Hepatocyte (in vitro differentiated cells): ENCODE data around the gene NDUFB3. TPM values are rescaled to one million over a fixed set of nuclear protein-coding genes. Genes with fewer than 3 reads are reported as not detected.
"Not testable (repeated sequence)": the region's sequence is repeated elsewhere in the genome, so short reads cannot be mapped to it uniquely, and the experiment has no call there.

Experiments used
- DNase-seq: peaks from one replicate; pipeline ENCODE4 v3.0.0-alpha.2; 2016; ENCODE audit warnings: low spot score
- H2AFZ ChIP-seq: fragments of 200-600 bp; sonication (generic); 2 replicates; pipeline ENCODE4 v1.6.0; 2016; ENCODE audit warnings: antibody characterized with exemption, mild to moderate bottlenecking
- H3K27ac ChIP-seq: fragments of 200-600 bp; sonication (generic); 2 replicates; pipeline ENCODE4 v1.5.1; 2016; ENCODE audit warnings: mild to moderate bottlenecking
- H3K27me3 ChIP-seq: fragments of 200-600 bp; sonication (generic); 2 replicates; pipeline ENCODE4 v1.6.1; 2016
- H3K36me3 ChIP-seq: fragments of 200-600 bp; sonication (generic); replicated peaks from 2 replicates; pipeline ENCODE4 v1.5.1; 2016; ENCODE audit warnings: low read depth; ENCODE audit not compliant: insufficient read depth
- H3K4me1 ChIP-seq: fragments of 200-600 bp; sonication (generic); 2 replicates; pipeline ENCODE4 v1.5.1; 2016; ENCODE audit warnings: mild to moderate bottlenecking, moderate library complexity; ENCODE audit not compliant: insufficient read depth
- H3K4me2 ChIP-seq: fragments of 200-600 bp; sonication (generic); 2 replicates; pipeline ENCODE4 v1.6.0; 2016
- H3K4me3 ChIP-seq: fragments of 200-600 bp; sonication (generic); 2 replicates; pipeline ENCODE4 v1.5.1; 2016; ENCODE audit warnings: mild to moderate bottlenecking
- H3K79me2 ChIP-seq: fragments of 200-600 bp; sonication (generic); 2 replicates; pipeline ENCODE4 v1.6.0; 2017; ENCODE audit warnings: mild to moderate bottlenecking
- H3K9me2 ChIP-seq: fragments of 200-600 bp; sonication (generic); replicated peaks from 2 replicates; pipeline ENCODE4 v1.6.0; 2017; ENCODE audit warnings: mild to moderate bottlenecking; ENCODE audit not compliant: insufficient read depth
- H3K9me3 ChIP-seq: fragments of 200-600 bp; sonication (generic); 2 replicates; pipeline ENCODE4 v1.5.1; 2016; ENCODE audit warnings: low read depth, mild to moderate bottlenecking
- H4K20me1 ChIP-seq: fragments of 200-600 bp; sonication (generic); 2 replicates; pipeline ENCODE4 v1.6.0; 2016; ENCODE audit warnings: mild to moderate bottlenecking; ENCODE audit not compliant: insufficient read depth, poor library complexity, severe bottlenecking
- CTCF ChIP-seq: fragments of 200-600 bp; sonication (generic); IDR thresholded peaks from 2 replicates; pipeline ENCODE4 v1.5.1; 2016; ENCODE audit warnings: antibody characterized with exemption, mild to moderate bottlenecking; ENCODE audit not compliant: poor library complexity
- EZH2 ChIP-seq: fragments of 200-600 bp; sonication (generic); IDR thresholded peaks from 2 replicates; pipeline ENCODE4 v1.6.1; 2016; ENCODE audit warnings: antibody characterized with exemption, mild to moderate bottlenecking, borderline replicate concordance
- EZH2phosphoT487 ChIP-seq: fragments of 200-600 bp; sonication (generic); IDR thresholded peaks from one replicate; pipeline ENCODE4 v1.6.1; 2018; ENCODE audit warnings: antibody characterized with exemption, mild to moderate bottlenecking, low read depth, moderate library complexity; ENCODE audit not compliant: unreplicated experiment, severe bottlenecking
- WGBS: methylation state at CpG from one replicate; pipeline ENCODE4 v1.1.6; 2016; ENCODE audit warnings: low lambda C conversion rate; ENCODE audit errors: missing lambda C conversion rate; 5-methylcytosine and 5-hydroxymethylcytosine counted together
- polyA plus RNA-seq: library from polyadenylated mRNA; unstranded; fragments of >200 nt; fragmentation: Nextera tagmentation; extraction: Ambion mirVana; gene quantifications from 2 replicates; pipeline ENCODE4 v1.2.1, GENCODE V29; 2016
- total RNA-seq: library from RNA; depleted of rRNA; stranded (reverse); fragments of >200 nt; gene quantifications from 2 replicates; pipeline ENCODE4 v1.2.3, GENCODE V29; 2014

NDUFB3 gene
- total and polyA plus RNA-seq, 2 experiments from 2014 or later = 96.2 to 229 TPM

DNA sequence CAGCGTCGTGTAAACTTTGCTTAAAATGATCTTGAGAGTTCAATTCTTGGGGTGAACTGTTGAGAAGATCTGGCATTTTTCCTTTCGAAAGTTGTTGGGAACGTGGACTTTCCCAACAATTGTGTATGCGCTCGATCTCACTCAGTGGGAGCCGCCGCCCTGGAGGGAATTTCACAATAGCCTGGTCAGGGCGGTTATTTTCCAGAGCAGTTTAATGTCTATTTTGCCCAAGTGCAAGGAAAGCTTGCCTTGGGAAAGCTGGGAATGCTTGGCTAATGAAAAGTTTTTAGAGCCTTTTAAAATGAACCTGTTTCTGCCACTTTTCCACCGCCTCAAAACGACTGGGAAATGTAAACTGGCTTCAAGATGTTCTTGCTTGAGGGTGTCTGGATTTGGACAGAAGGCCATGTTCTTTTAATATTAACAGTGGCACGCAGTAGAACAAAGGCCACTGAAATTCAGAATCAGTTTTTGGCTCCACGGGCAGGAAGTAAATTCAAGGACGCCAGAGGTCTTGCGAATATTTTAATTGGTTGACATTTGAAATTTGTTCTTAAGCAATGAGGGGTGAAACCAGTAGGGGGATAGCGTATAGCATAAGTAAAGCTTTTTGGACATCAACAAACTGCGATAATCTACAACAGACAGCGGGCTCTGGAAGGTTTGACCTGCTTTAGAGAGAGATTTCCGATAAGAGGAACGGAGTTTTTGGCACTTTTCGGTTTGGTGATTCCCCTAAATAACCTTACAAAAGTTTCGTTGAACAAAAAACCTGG, 45.3 kb downstream of the NDUFB3 start:
- Histone ChIP-seq H2AFZ (peak overlapping the region; percentile 62), H3K4me1 (peaks cover 10% of the 10 kb centered on the region), H3K4me3 (peak overlapping the region; percentile 40), H3K9me3 (no peaks in the 10 kb centered on the region), H3K9me2 (no peaks in the 10 kb centered on the region), H4K20me1 (peaks cover 6% of the 10 kb centered on the region), H3K27me3 (no peaks in the 10 kb centered on the region), H3K79me2 (peaks cover 51% of the 10 kb centered on the region), H3K27ac (peak overlapping the region; percentile 98), H3K4me2 (peak overlapping the region; percentile 89), H3K36me3 (no peaks in the 10 kb centered on the region)
- WGBS = 36% methylated on average over 22 of the region's 22 CpGs
- TF ChIP-seq EZH2phosphoT487 (no peak), CTCF (peak; percentile 11), EZH2 (no peak)
- peak; percentile 76 for DNase-seq

GRCh38 chr2:201117735-201118094, 45.9 kb downstream of the NDUFB3 start:
- WGBS = 77% methylated on average over 13 of the region's 13 CpGs
- peaks cover 57% of the 10 kb centered on the region for H3K79me2 ChIP-seq
- H2AFZ ChIP-seq = not testable (repeated sequence)

DNA sequence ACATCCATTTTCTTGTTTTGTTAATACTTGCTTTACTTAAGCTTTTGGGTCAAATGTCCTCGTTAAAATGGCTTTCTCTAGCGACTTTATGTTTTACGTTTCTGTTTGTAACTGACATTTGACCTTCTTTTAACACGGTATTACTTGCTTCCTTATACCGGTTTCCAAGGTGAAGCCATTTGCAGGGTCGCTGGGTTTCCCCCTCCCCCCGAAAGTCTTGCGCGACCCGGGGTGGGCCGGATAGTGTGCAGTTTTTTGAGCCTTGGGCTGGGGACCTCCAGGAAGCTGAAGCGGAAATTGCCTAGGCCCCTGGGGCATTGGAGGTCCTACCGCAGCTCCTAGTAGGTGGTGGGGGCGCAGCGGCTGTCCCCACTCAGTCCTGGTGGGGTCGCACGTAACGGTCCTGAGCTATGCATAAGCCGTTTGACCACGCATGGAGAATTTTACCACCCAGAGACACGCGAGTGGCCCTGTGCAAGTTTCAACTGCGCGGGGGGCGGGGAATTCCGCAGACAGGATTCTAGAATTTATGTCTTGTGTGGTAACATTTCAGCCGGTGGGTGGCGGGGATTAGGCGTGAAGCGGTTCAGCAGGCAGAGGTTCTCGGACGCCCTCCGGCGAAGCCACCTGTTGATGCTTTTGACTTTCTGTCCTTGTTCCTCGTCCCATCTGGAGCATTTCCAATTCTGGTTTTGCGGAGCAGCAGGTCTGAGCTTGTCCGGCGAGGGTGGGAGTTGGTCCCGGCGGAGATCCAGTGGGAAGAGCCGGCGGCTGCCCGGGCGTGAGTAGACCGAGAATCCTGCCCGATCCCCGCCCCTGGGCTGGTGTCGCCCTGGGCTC, 46.5 kb downstream of the NDUFB3 start:
- Histone ChIP-seq H3K4me3 (peak overlapping the region; percentile 40), H3K27ac (peak overlapping the region; percentile 98), H3K9me2 (no peaks in the 10 kb centered on the region), H3K27me3 (no peaks in the 10 kb centered on the region), H3K9me3 (no peaks in the 10 kb centered on the region), H4K20me1 (peaks cover 6% of the 10 kb centered on the region), H3K36me3 (no peaks in the 10 kb centered on the region), H3K4me1 (peaks cover 10% of the 10 kb centered on the region), H3K4me2 (peak overlapping the region; percentile 89), H2AFZ (peak overlapping the region; percentile 38), H3K79me2 (peaks cover 63% of the 10 kb centered on the region)
- DNase-seq = peak; percentile 89
- 4% methylated on average over 48 of the region's 48 CpGs for WGBS
- TF ChIP-seq CTCF (peak; percentile 45), EZH2 (no peak)

More at GRCh38 chr2:201117735-201118094, 45.9 kb downstream of the NDUFB3 start:
- not testable (repeated sequence) for DNase-seq, H3K27me3 ChIP-seq, H3K9me2 ChIP-seq, H3K9me3 ChIP-seq, H3K36me3 ChIP-seq, H4K20me1 ChIP-seq
- peaks cover 10% of the 10 kb centered on the region for H3K4me1 ChIP-seq
- peak overlapping the region; percentile 40 for H3K4me3 ChIP-seq
- peak overlapping the region; percentile 98 for H3K27ac ChIP-seq
- peak overlapping the region; percentile 89 for H3K4me2 ChIP-seq
